ENCODE data around the gene TMIGD2.

Gene TMIGD2

DNA sequence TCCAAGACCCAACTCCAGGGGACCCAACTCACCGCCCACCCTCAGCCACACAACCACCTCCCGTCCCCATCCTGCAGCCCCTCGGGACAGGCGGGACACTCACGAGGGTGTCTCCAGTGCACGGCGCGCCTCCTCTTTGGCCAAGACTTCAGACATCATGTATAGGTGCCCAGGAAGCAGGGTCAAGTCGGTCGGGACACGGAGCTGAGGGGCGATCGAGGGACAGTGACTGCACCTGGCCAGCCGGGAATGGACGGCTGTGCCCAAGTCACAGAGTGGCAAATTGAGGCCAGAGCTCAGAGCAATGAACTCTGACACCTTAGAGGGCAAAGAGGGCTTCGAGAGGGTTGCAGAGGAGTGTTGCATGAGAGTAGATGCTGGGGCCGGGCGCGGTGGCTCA lies 27.7 kb upstream of the TMIGD2 start:
- no peak for TF ChIP-seq CREB1 (IDR thresholded peaks at IDR 0.05; ENCODE audit: low read depth)
- no peak for TF ChIP-seq TAF1 (IDR thresholded peaks at IDR 0.05; ENCODE audit: low read depth)
- TF ChIP-seq NFIC (IDR thresholded peaks at IDR 0.05), result no peak
- TF ChIP-seq REST (IDR thresholded peaks at IDR 0.05; ENCODE audit: low read depth), result no peak
- no peak for TF ChIP-seq RAD21 (IDR thresholded peaks at IDR 0.05; ENCODE audit: low read depth)
- TF ChIP-seq EGR1 (IDR thresholded peaks at IDR 0.05), result no peak
- no peak for TF ChIP-seq ZBTB7A (IDR thresholded peaks at IDR 0.05; ENCODE audit: low read depth)
- TF ChIP-seq, protein P1, sequence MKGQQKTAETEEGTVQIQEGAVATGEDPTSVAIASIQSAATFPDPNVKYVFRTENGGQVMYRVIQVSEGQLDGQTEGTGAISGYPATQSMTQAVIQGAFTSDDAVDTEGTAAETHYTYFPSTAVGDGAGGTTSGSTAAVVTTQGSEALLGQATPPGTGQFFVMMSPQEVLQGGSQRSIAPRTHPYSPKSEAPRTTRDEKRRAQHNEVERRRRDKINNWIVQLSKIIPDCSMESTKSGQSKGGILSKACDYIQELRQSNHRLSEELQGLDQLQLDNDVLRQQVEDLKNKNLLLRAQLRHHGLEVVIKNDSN (IDR thresholded peaks at IDR 0.05), result no peak
- TF ChIP-seq CEBPB (IDR thresholded peaks at IDR 0.05), result no peak
- no peak for TF ChIP-seq TEAD4 (IDR thresholded peaks at IDR 0.05)
- no peak for TF ChIP-seq YY1 (IDR thresholded peaks at IDR 0.05; ENCODE audit: low read depth)
- no peak for TF ChIP-seq MAX (IDR thresholded peaks at IDR 0.05)
- TF ChIP-seq TCF12 (IDR thresholded peaks at IDR 0.05; ENCODE audit: low read depth), result no peak
- no peak for TF ChIP-seq EP300 (IDR thresholded peaks at IDR 0.05; ENCODE audit: borderline replicate concordance)

DNA sequence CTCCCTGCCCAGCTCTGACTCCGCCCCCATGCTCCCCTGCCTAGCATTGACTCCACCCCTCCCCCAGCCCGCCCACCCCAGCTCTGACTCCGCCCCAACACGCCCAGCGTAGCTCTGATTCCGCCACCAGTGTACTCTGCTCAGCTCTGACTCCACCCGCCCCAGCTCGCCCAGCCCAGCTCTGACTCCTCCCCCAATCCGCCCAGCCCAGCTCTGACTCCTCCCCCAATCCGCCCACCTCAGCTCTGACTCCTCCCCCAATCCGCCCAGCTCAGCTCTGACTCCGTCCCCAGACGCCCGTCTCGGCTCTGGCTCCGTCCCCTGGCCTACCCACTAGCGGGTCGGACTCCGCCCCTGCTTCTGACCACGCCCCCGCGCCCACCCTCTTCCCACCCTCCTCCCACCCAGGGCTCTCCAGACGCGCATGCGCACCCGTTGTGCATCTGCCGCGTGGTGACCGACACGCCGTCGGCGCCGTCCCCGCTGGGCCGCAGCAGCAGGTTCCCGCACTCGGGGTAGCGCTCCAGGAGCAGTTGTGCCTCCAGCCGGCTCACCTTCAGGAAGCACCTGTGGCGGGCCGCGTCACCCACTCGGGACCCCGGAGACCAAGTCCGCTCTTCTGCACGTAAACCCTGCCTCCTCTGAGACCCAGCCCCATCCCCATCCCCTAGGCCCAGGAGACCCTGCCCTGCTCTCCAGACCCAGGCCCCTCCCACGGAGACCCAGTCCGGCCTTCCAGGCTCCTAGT lies 26.2 kb upstream of the TMIGD2 start:
- TF ChIP-seq TAF1 (IDR thresholded peaks at IDR 0.05; ENCODE audit: low read depth), result no peak
- TF ChIP-seq TCF12 (IDR thresholded peaks at IDR 0.05; ENCODE audit: low read depth), result no peak
- TF ChIP-seq ZBTB7A (IDR thresholded peaks at IDR 0.05; ENCODE audit: low read depth), result 0 out of 2 replicates have a peak, but pooled peaks have one; percentile 29
- no peak for TF ChIP-seq REST (IDR thresholded peaks at IDR 0.05; ENCODE audit: low read depth)
- no peak for TF ChIP-seq RAD21 (IDR thresholded peaks at IDR 0.05; ENCODE audit: low read depth)
- TF ChIP-seq MAX (IDR thresholded peaks at IDR 0.05), result peak; percentile 99
- no peak for TF ChIP-seq CREB1 (IDR thresholded peaks at IDR 0.05; ENCODE audit: low read depth)
- TF ChIP-seq, protein P1 (IDR thresholded peaks at IDR 0.05), result 0 out of 2 replicates have a peak, but pooled peaks have one; percentile 19
- no peak for TF ChIP-seq TEAD4 (IDR thresholded peaks at IDR 0.05)
- no peak for TF ChIP-seq FOXM1 (IDR thresholded peaks at IDR 0.05; ENCODE audit: borderline replicate concordance, low read depth)
- no peak for TF ChIP-seq EP300 (IDR thresholded peaks at IDR 0.05; ENCODE audit: borderline replicate concordance)
- TF ChIP-seq YY1 (IDR thresholded peaks at IDR 0.05; ENCODE audit: low read depth), result no peak
- TF ChIP-seq NFIC (IDR thresholded peaks at IDR 0.05), result no peak
- TF ChIP-seq CEBPB (IDR thresholded peaks at IDR 0.05), result no peak
- peak; percentile 48; the same call in 1 of the 2 replicates for TF ChIP-seq EGR1 (IDR thresholded peaks at IDR 0.05)

GRCh38 chr19:4327877-4328242 lies 25.7 kb upstream of the TMIGD2 start:
- TF ChIP-seq NFIC (IDR thresholded peaks at IDR 0.05) (0 out of 2 replicates have a peak, but pooled peaks have one; percentile 5), CEBPB (IDR thresholded peaks at IDR 0.05) (no peak)

DNA sequence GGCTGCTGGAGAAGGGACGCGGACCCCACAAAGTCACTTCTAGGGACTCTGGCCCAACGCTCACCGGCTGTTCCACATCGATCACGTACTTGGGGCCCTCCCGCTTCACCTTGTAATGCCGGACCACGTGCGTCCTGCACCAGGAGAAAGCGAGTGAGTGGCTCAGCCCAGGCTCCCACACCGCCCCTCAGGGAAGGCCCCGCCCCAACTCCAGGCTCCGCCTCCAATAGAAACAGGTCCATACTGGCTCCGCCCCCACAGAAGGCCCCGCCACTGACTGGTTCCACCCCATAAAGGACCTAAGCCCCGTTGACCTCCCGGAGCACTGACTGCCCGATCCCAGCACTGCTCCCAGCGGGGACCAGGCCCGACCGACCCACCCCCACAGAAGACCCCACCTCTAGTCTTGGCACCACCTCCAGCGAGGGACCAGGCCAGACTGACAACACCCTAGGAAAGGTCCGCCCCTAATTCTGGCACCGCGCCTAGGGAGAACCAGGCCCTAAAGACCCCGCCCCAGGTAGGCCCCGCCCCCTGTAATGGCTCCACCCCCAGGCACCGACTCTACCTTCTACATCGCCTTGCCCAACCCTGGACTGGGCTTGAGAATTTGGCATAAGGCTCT lies 25.2 kb upstream of the TMIGD2 start:
- no peak for TF ChIP-seq EP300 (IDR thresholded peaks at IDR 0.05; ENCODE audit: borderline replicate concordance)
- no peak for TF ChIP-seq FOXM1 (IDR thresholded peaks at IDR 0.05; ENCODE audit: borderline replicate concordance, low read depth)
- 0 out of 2 replicates have a peak, but pooled peaks have one; percentile 4 for TF ChIP-seq CEBPB (IDR thresholded peaks at IDR 0.05)
- TF ChIP-seq EGR1 (IDR thresholded peaks at IDR 0.05), result no peak
- TF ChIP-seq MAX (IDR thresholded peaks at IDR 0.05), result peak; percentile 97
- TF ChIP-seq RAD21 (IDR thresholded peaks at IDR 0.05; ENCODE audit: low read depth), result no peak
- TF ChIP-seq, protein P1 (IDR thresholded peaks at IDR 0.05), result peak; percentile 78
- TF ChIP-seq TAF1 (IDR thresholded peaks at IDR 0.05; ENCODE audit: low read depth), result 0 out of 2 replicates have a peak, but pooled peaks have one; percentile 41
- no peak for TF ChIP-seq YY1 (IDR thresholded peaks at IDR 0.05; ENCODE audit: low read depth)
- TF ChIP-seq TEAD4 (IDR thresholded peaks at IDR 0.05), result no peak
- TF ChIP-seq TCF12 (IDR thresholded peaks at IDR 0.05; ENCODE audit: low read depth), result 0 out of 2 replicates have a peak, but pooled peaks have one; percentile 11
- TF ChIP-seq CREB1 (IDR thresholded peaks at IDR 0.05; ENCODE audit: low read depth), result no peak
- no peak for TF ChIP-seq REST (IDR thresholded peaks at IDR 0.05; ENCODE audit: low read depth)
- TF ChIP-seq NFIC (IDR thresholded peaks at IDR 0.05), result peak; percentile 52; the same call in 1 of the 2 replicates
- TF ChIP-seq ZBTB7A (IDR thresholded peaks at IDR 0.05; ENCODE audit: low read depth), result peak; percentile 66; the same call in 1 of the 2 replicates

Measured in Ishikawa (cell line).